SK-N-SH (cell line): Measurements from ENCODE around the gene S100A9. TPM values are rescaled to one million over a fixed set of nuclear protein-coding genes. Genes with fewer than 3 reads are reported as not detected.

ENCODE experiments used
- CTCF ChIA-PET: fragments of 300-600, 350-600 bp; formaldehyde crosslinking; extraction: SDS; loops from one replicate; lab custom pipeline; 2021; lab: Yijun Ruan, JAX
- POLR2A ChIA-PET: fragments of 350-600 bp; sonication (Branson Sonifier 250); formaldehyde crosslinking; extraction: SDS; loops from one replicate; lab custom pipeline; 2020; ENCODE audit warnings: antibody characterized with exemption, inconsistent platforms; lab: Yijun Ruan, JAX
- DNase-seq: peaks from one replicate; pipeline ENCODE4 v3.0.0; 2012
- H2AFZ ChIP-seq: fragments of 200-600 bp; sonication (generic); 2 replicates; pipeline ENCODE4 v1.8.1; 2016; ENCODE audit warnings: antibody characterized with exemption, mild to moderate bottlenecking, low read depth
- H3F3A ChIP-seq: fragments of 200-600 bp; sonication (generic); replicated peaks from 2 replicates; pipeline ENCODE3; 2016; ENCODE audit warnings: antibody characterized with exemption, mild to moderate bottlenecking; ENCODE audit not compliant: insufficient read depth
- H3K27ac ChIP-seq, 2 experiments: fragments of 200-500 bp in 1 of 2; fragments of 200-600 bp in 1 of 2; sonication (Bioruptor generic) in 1 of 2; sonication (generic), shearing (Covaris generic) in 1 of 2; 2 replicates each; pipeline versions ENCODE4 v1.5.1 to v1.6.1; 2014 to 2016; ENCODE audit warnings: low read depth in 2 of 2, inconsistent platforms in 1 of 2, low read length in 1 of 2, mild to moderate bottlenecking in 1 of 2, mixed read lengths in 1 of 2
- H3K27me3 ChIP-seq: fragments of 200-600 bp; sonication (generic), shearing (Covaris generic); 2 replicates; pipeline ENCODE4 v1.6.1; 2016; ENCODE audit warnings: mixed run types; ENCODE audit not compliant: insufficient read depth
- H3K36me3 ChIP-seq, 2 experiments: fragments of 200-500 bp in 1 of 2; fragments of 200-600 bp in 1 of 2; sonication (Bioruptor generic) in 1 of 2; sonication (generic) in 1 of 2; replicated peaks in 1 of 2; 2 replicates each; pipeline versions ENCODE3 to v1.5.1; 2014 to 2016; ENCODE audit warnings: low read length in 1 of 2, mild to moderate bottlenecking in 1 of 2; ENCODE audit not compliant: insufficient read depth in 2 of 2, control insufficient read depth in 1 of 2
- H3K4me1 ChIP-seq, 2 experiments: fragments of 200-500 bp in 1 of 2; fragments of 200-600 bp in 1 of 2; sonication (Bioruptor generic) in 1 of 2; sonication (generic), shearing (Covaris generic) in 1 of 2; 2 replicates each; pipeline versions ENCODE4 v1.5.1 to v1.6.1; 2014 to 2016; ENCODE audit warnings: low read depth in 1 of 2, low read length in 1 of 2, mixed run types in 1 of 2; ENCODE audit not compliant: insufficient read depth in 2 of 2, control insufficient read depth in 1 of 2
- H3K4me2 ChIP-seq: fragments of 200-600 bp; sonication (generic), shearing (Covaris generic); 2 replicates; pipeline ENCODE4 v1.6.1; 2017; ENCODE audit warnings: mixed run types
- H3K4me3 ChIP-seq, 2 experiments: fragments of 200-500 bp in 1 of 2; fragments of 200-600 bp in 1 of 2; sonication (Bioruptor generic) in 1 of 2; sonication (generic), shearing (Covaris generic) in 1 of 2; 2 replicates each; pipeline versions ENCODE4 v1.5.1 to v1.8.1; 2014 to 2016; ENCODE audit warnings: low read depth in 2 of 2, inconsistent platforms in 1 of 2, low read length in 1 of 2, mild to moderate bottlenecking in 1 of 2, mixed read lengths in 1 of 2, moderate library complexity in 1 of 2
- H3K79me2 ChIP-seq: fragments of 200-600 bp; sonication (generic); 2 replicates; pipeline ENCODE4 v1.8.1; 2017; ENCODE audit warnings: mild to moderate bottlenecking; ENCODE audit not compliant: insufficient read depth
- H3K9ac ChIP-seq: fragments of 200-600 bp; sonication (generic); 2 replicates; pipeline ENCODE4 v1.6.1; 2017; ENCODE audit warnings: mixed run types
- H3K9me2 ChIP-seq: fragments of 200-600 bp; sonication (generic); 2 replicates; pipeline ENCODE4 v1.6.1; 2017; ENCODE audit warnings: mixed run types
- H3K9me3 ChIP-seq: fragments of 200-600 bp; sonication (generic); 2 replicates; pipeline ENCODE4 v1.6.1; 2017; ENCODE audit warnings: mixed run types, mild to moderate bottlenecking, moderate library complexity
- H4K20me1 ChIP-seq: fragments of 200-600 bp; sonication (generic); 2 replicates; pipeline ENCODE4 v1.6.1; 2017; ENCODE audit warnings: mild to moderate bottlenecking, mixed run types; ENCODE audit not compliant: insufficient read depth
- FOXM1 ChIP-seq: IDR thresholded peaks from 2 replicates; pipeline ENCODE4 v1.4.0; 2012; ENCODE audit warnings: low read depth, mild to moderate bottlenecking
- GABPA ChIP-seq: IDR thresholded peaks from 2 replicates; pipeline ENCODE4 v1.4.0; 2012; ENCODE audit warnings: low read depth, mild to moderate bottlenecking
- RAD21 ChIP-seq: IDR thresholded peaks from 2 replicates; pipeline ENCODE4 v1.6.1; 2012; ENCODE audit warnings: mild to moderate bottlenecking, low read length
- RCOR1 ChIP-seq: fragments of 150-350 bp; IDR thresholded peaks from 2 replicates; pipeline ENCODE4 v1.6.1; 2017; ENCODE audit warnings: antibody characterized with exemption, low read length
- RFX5 ChIP-seq: IDR thresholded peaks from 2 replicates; pipeline ENCODE4 v1.6.1; 2012; ENCODE audit warnings: mild to moderate bottlenecking, improper control_type of control experiment, low read length
- SMC3 ChIP-seq: IDR thresholded peaks from 2 replicates; pipeline ENCODE4 v1.6.1; 2012; ENCODE audit warnings: low read depth, low read length, improper control_type of control experiment
- TEAD4 ChIP-seq: IDR thresholded peaks from 2 replicates; pipeline ENCODE4 v1.4.0; 2012; ENCODE audit warnings: mild to moderate bottlenecking, borderline replicate concordance; ENCODE audit not compliant: insufficient read depth
- WGBS: methylation state at CpG from one replicate; pipeline ENCODE4 v1.1.6; 2017; ENCODE audit warnings: low lambda C conversion rate; 5-methylcytosine and 5-hydroxymethylcytosine counted together
- polyA plus RNA-seq, 3 experiments: library from polyadenylated mRNA; depleted of rRNA; stranded (reverse); fragments of >200 nt; gene quantifications; 2 replicates each; pipeline ENCODE4 v1.2.3, GENCODE V29; 2012
- TF ChIP-seq, protein P1 (sequence below): IDR thresholded peaks from 2 replicates; pipeline ENCODE4 v1.4.0; 2012; ENCODE audit warnings: low read depth, borderline replicate concordance
- TF ChIP-seq, protein P2 (sequence below): fragments of 150-350 bp; IDR thresholded peaks from 2 replicates; pipeline ENCODE4 v1.6.1; 2017; ENCODE audit warnings: antibody characterized with exemption, low read length, low read depth, borderline replicate concordance
- TF ChIP-seq, protein P3 (sequence below): fragments of 200-600 bp; sonication (generic); IDR thresholded peaks from 2 replicates; pipeline ENCODE4 v1.6.1; 2017; ENCODE audit warnings: antibody characterized with exemption, mild to moderate bottlenecking, moderate library complexity
- TF ChIP-seq, protein P4 (sequence below): IDR thresholded peaks from 2 replicates; pipeline ENCODE4 v1.6.1; 2012; ENCODE audit warnings: mild to moderate bottlenecking, low read depth, low read length, moderate library complexity
- TF ChIP-seq, protein P5 (sequence below): IDR thresholded peaks from 2 replicates; pipeline ENCODE4 v1.4.0; 2012; ENCODE audit warnings: low read depth

S100A9 gene
- polyA plus RNA-seq, 1 of the 3 experiments (the other 2 are of a cell fraction) = not detected

DNA sequence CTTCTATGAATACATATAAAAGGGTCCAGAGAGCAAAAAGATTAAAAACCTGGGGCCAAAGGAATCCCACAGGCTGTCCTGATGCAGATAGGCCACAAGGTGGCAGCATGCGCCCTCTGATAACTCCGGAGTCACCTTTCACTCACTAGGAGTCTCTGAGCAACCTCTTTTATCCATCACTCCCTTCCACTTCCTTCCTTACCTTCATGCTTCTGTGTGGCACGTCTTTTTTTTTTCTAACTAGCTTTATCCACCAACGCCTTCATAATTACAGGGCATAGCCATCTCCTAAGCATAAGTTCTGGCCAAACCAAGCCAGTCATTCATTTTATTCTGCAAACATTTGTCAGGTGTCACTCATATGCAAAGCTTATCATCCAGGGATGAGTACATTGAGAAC is 5.1 kb upstream of the S100A9 start:
- H3K4me3 ChIP-seq = no peak overlapping the region; a peak in 1 of 4 replicates
- peaks cover 64% of the 10 kb centered on the region; the same call in 1 of the 2 replicates for H3K27me3 ChIP-seq
- TF ChIP-seq, protein P1, sequence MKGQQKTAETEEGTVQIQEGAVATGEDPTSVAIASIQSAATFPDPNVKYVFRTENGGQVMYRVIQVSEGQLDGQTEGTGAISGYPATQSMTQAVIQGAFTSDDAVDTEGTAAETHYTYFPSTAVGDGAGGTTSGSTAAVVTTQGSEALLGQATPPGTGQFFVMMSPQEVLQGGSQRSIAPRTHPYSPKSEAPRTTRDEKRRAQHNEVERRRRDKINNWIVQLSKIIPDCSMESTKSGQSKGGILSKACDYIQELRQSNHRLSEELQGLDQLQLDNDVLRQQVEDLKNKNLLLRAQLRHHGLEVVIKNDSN = no peak
- TF ChIP-seq, protein P2, sequence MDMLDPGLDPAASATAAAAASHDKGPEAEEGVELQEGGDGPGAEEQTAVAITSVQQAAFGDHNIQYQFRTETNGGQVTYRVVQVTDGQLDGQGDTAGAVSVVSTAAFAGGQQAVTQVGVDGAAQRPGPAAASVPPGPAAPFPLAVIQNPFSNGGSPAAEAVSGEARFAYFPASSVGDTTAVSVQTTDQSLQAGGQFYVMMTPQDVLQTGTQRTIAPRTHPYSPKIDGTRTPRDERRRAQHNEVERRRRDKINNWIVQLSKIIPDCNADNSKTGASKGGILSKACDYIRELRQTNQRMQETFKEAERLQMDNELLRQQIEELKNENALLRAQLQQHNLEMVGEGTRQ = no peak
- TF ChIP-seq RFX5 (no peak), TEAD4 (no peak), SMC3 (peak; percentile 76), FOXM1 (no peak), RAD21 (peak; percentile 92), GABPA (no peak), RCOR1 (0 out of 2 replicates have a peak, but pooled peaks have one; percentile 9)
- TF ChIP-seq, protein P3, sequence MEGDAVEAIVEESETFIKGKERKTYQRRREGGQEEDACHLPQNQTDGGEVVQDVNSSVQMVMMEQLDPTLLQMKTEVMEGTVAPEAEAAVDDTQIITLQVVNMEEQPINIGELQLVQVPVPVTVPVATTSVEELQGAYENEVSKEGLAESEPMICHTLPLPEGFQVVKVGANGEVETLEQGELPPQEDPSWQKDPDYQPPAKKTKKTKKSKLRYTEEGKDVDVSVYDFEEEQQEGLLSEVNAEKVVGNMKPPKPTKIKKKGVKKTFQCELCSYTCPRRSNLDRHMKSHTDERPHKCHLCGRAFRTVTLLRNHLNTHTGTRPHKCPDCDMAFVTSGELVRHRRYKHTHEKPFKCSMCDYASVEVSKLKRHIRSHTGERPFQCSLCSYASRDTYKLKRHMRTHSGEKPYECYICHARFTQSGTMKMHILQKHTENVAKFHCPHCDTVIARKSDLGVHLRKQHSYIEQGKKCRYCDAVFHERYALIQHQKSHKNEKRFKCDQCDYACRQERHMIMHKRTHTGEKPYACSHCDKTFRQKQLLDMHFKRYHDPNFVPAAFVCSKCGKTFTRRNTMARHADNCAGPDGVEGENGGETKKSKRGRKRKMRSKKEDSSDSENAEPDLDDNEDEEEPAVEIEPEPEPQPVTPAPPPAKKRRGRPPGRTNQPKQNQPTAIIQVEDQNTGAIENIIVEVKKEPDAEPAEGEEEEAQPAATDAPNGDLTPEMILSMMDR = peak; percentile 93
- TF ChIP-seq, protein P4, sequence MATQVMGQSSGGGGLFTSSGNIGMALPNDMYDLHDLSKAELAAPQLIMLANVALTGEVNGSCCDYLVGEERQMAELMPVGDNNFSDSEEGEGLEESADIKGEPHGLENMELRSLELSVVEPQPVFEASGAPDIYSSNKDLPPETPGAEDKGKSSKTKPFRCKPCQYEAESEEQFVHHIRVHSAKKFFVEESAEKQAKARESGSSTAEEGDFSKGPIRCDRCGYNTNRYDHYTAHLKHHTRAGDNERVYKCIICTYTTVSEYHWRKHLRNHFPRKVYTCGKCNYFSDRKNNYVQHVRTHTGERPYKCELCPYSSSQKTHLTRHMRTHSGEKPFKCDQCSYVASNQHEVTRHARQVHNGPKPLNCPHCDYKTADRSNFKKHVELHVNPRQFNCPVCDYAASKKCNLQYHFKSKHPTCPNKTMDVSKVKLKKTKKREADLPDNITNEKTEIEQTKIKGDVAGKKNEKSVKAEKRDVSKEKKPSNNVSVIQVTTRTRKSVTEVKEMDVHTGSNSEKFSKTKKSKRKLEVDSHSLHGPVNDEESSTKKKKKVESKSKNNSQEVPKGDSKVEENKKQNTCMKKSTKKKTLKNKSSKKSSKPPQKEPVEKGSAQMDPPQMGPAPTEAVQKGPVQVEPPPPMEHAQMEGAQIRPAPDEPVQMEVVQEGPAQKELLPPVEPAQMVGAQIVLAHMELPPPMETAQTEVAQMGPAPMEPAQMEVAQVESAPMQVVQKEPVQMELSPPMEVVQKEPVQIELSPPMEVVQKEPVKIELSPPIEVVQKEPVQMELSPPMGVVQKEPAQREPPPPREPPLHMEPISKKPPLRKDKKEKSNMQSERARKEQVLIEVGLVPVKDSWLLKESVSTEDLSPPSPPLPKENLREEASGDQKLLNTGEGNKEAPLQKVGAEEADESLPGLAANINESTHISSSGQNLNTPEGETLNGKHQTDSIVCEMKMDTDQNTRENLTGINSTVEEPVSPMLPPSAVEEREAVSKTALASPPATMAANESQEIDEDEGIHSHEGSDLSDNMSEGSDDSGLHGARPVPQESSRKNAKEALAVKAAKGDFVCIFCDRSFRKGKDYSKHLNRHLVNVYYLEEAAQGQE = no peak
- TF ChIP-seq, protein P5, sequence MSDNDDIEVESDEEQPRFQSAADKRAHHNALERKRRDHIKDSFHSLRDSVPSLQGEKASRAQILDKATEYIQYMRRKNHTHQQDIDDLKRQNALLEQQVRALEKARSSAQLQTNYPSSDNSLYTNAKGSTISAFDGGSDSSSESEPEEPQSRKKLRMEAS = no peak
- H3K4me1 ChIP-seq = no peaks in the 10 kb centered on the region
- under 1% methylated on average over 4 of the region's 4 CpGs for WGBS
- no peak overlapping the region for H3K4me2 ChIP-seq
- H3K27ac ChIP-seq = no peak overlapping the region
- H3K79me2 ChIP-seq = no peaks in the 10 kb centered on the region
- H3F3A ChIP-seq = peaks cover 4% of the 10 kb centered on the region
- H2AFZ ChIP-seq = no peak overlapping the region
- H4K20me1 ChIP-seq = no peaks in the 10 kb centered on the region
- no peaks in the 10 kb centered on the region for H3K36me3 ChIP-seq
- H3K9ac ChIP-seq = no peak overlapping the region
- no peaks in the 10 kb centered on the region for H3K9me2 ChIP-seq
- POLR2A ChIA-PET = no interaction called here
- no peaks in the 10 kb centered on the region for H3K9me3 ChIP-seq
- CTCF ChIA-PET = interaction anchor here (0.6 to 11.7 kb wide), 38 partner anchors 9 to 317 kb away, joined by 3 to 336 read pairs (median 4); partner anchors contain the start of gene S100A12
- DNase-seq = peak; percentile 77
